GM21515 (cell line): ENCODE data around the gene PSEN1.

ENCODE experiments used
- ATAC-seq: cut with Tn5 transposase; IDR thresholded peaks from one replicate; pipeline ENCODE4 v1.9.1; 2021; ENCODE audit not compliant: unreplicated experiment

The PSEN1 gene

DNA sequence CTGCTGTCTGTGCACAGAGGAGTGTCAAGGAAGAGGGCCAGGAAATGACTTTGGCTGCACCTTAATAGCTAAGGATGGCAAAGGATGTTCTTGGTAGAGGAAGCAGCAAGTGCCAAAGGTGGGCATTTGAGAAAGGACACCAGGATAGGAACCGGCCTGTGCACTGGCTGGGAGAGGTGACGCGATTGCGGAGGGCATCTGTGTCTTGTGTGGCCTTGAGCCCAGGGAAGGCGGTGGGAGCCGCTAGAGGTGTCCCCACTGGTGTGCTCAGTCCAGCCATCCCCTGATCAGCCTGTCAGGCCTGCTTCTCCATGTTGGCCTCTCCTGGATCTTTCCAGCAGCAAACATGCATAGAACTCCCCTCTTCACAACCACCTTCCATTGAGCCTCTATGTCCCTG, 131.2 kb downstream of the PSEN1 start:
- no peak for ATAC-seq

DNA sequence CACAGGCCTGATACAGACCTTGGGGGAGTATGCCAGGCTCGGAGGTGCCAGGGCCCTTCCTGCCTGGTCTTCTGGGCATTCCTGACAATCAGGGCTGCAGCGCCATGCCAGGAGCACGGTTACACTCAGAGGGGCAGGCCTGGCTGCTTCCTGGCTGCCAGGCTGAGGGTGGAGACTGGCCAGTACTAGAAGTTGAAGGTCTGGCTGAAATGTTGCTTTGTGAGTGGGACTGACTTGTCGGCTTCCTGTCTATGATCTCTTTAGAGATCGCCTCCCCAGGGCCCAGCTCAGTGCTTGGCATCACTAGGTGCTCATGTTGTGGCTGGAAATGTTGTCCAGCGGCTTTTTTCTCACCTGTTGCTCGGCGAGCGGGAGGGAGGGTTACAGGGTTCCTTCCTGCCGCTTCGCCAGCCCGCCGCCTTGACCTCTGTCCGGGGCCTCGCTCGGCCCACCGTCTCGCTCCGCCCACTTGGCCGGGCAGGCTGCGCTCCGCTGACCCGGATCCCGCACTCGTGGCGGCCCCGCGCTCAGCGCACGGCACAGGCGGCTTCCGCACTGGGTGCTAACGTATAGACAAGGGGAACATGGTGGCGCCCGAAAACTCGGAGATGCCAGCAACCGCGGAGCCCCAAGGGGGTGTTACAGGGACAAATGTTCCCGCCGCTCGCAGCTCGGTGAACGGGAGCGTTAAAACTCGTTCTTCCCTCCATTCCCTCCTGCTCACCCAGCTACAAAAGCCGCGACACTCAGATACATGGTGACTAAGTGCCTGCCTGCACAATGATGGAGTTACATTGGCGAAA, 133.6 kb downstream of the PSEN1 start:
- no peak for ATAC-seq

DNA sequence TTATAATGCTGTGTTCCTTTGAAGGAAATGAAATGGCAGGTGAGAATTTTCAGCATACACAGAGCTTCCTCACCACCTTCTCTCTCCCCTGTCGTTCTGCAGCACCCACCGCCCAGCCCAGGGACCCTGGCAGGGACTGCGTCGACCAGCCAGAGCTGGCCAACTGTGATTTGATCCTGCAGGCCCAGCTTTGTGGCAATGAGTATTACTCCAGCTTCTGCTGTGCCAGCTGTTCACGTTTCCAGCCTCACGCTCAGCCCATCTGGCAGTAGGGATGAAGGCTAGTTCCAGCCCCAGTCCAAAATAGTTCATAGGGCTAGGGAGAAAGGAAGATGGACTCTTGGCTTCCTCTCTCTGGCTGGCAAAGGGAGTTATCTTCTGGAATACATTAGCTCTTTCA, 136.1 kb downstream of the PSEN1 start:
- no peak for ATAC-seq
